Colonic mucosa (tissue), 4 donors: ENCODE data around the gene DMAC1. TPM values are rescaled to one million over a fixed set of nuclear protein-coding genes. Genes with fewer than 3 reads are reported as not detected.

Experiments
- DNase-seq: peaks from one replicate; pipeline ENCODE4 v3.0.0-alpha.2; 2020
- H3K27ac ChIP-seq: fragments of 200-600 bp; one replicate; pipeline ENCODE4 v1.8.0; 2021
- H3K27me3 ChIP-seq: fragments of 200-600 bp; one replicate; pipeline ENCODE4 v1.8.0; 2021
- H3K36me3 ChIP-seq: fragments of 200-600 bp; one replicate; pipeline ENCODE4 v1.8.0; 2021
- H3K4me1 ChIP-seq: fragments of 200-600 bp; one replicate; pipeline ENCODE4 v1.8.0; 2021; ENCODE audit warnings: mild to moderate bottlenecking
- H3K4me3 ChIP-seq: fragments of 200-600 bp; one replicate; pipeline ENCODE4 v1.8.0; 2021
- H3K9ac ChIP-seq, 2 donors: one replicate each; pipeline ENCODE4 v1.7.0; 2013; ENCODE audit warnings: control low read depth in 2 of 2, low read depth in 2 of 2, low read length in 2 of 2
- H3K9me3 ChIP-seq: fragments of 200-600 bp; one replicate; pipeline ENCODE4 v1.8.0; 2021
- CTCF ChIP-seq: fragments of 200-600 bp; IDR thresholded peaks from one replicate; pipeline ENCODE4 v1.8.0; 2022; ENCODE audit warnings: antibody characterized with exemption, mild to moderate bottlenecking
- intact Hi-C: fragments of 100-400 bp; cut with DNase I; formaldehyde crosslinking; loops from one replicate; pipeline ENCODE4 v1.14.1; 2022
- total RNA-seq, 2 donors: library from RNA; stranded (reverse); fragmentation: NEBNext Ultra II Directional in 1 of 2; extraction: Animal tissue kit (Norgen Biotek cat#: 25700) in 1 of 2; gene quantifications; one replicate each; pipeline ENCODE4 v1.2.1, GENCODE V29; 2021
- donor health status: healthy.
- donor health status: DM: no; HTN: no; CAD: no.
- donor health status: DM: no; HTN: no; CAD: no.

DMAC1 gene
- total RNA-seq, 2 donors from 2014 or later: 62.3 to 98.8 TPM

- Histone ChIP-seq H3K4me3 (no peak overlapping the region), H3K9ac (no peak overlapping the region), H3K36me3 (no peaks in the 10 kb centered on the region), H3K4me1 (no peaks in the 10 kb centered on the region), H3K9me3 (no peaks in the 10 kb centered on the region), H3K27ac (no peak overlapping the region), H3K27me3 (no peaks in the 10 kb centered on the region)
- intact Hi-C loops: no loop called here
- TF ChIP-seq CTCF: no peak
- no peak for DNase-seq
These were observed 16.4 kb upstream of the DMAC1 start for GRCh38 chr9:7816021-7816420.

- no peaks in the 10 kb centered on the region for H3K4me1 ChIP-seq
- DNase-seq: no peak
- H3K9me3 ChIP-seq: no peaks in the 10 kb centered on the region
- H3K4me3 ChIP-seq: no peak overlapping the region
- H3K9ac ChIP-seq: no peak overlapping the region
- H3K36me3 ChIP-seq: no peaks in the 10 kb centered on the region
- intact Hi-C loops: no loop called here
- peak overlapping the region; percentile 68 for H3K27ac ChIP-seq
- no peak for TF ChIP-seq CTCF
- H3K27me3 ChIP-seq: no peaks in the 10 kb centered on the region
These were observed 13.5 kb upstream of the DMAC1 start for GRCh38 chr9:7813030-7813429.

GRCh38 chr9:7811677-7812076, 12.1 kb upstream of the DMAC1 start:
- Histone ChIP-seq H3K36me3 (no peaks in the 10 kb centered on the region), H3K27me3 (no peaks in the 10 kb centered on the region), H3K27ac (peak overlapping the region; percentile 68), H3K9me3 (no peaks in the 10 kb centered on the region), H3K4me3 (no peak overlapping the region), H3K4me1 (no peaks in the 10 kb centered on the region), H3K9ac (no peak overlapping the region)
- TF ChIP-seq CTCF: no peak
- intact Hi-C loops: no loop called here
- DNase-seq: peak; percentile 39

- no peak for TF ChIP-seq CTCF
- no peaks in the 10 kb centered on the region for H3K36me3 ChIP-seq
- peaks cover 6% of the 10 kb centered on the region for H3K4me1 ChIP-seq
- no peak overlapping the region for H3K27ac ChIP-seq
- intact Hi-C loops: no loop called here
- H3K9ac ChIP-seq: no peak overlapping the region
- no peaks in the 10 kb centered on the region for H3K9me3 ChIP-seq
- H3K4me3 ChIP-seq: no peak overlapping the region
- no peak for DNase-seq
- H3K27me3 ChIP-seq: no peaks in the 10 kb centered on the region
These were observed 3.1 kb upstream of the DMAC1 start for GRCh38 chr9:7802666-7803065.

GRCh38 chr9:7799944-7800285, 337 bp upstream of the DMAC1 start:
- no peaks in the 10 kb centered on the region for H3K9me3 ChIP-seq
- H3K4me3 ChIP-seq: peak overlapping the region; percentile 80
- no peak for DNase-seq
- peak overlapping the region; percentile 74 for H3K27ac ChIP-seq
- no peaks in the 10 kb centered on the region for H3K36me3 ChIP-seq
- TF ChIP-seq CTCF: no peak
- intact Hi-C loops: no loop called here
- H3K4me1 ChIP-seq: peaks cover 6% of the 10 kb centered on the region
- H3K27me3 ChIP-seq: no peaks in the 10 kb centered on the region
- no peak overlapping the region for H3K9ac ChIP-seq

GRCh38 chr9:7794196-7794595, 5.4 kb downstream of the DMAC1 start:
- no peak for TF ChIP-seq CTCF
- no peak overlapping the region for H3K4me3 ChIP-seq
- no peaks in the 10 kb centered on the region for H3K27me3 ChIP-seq
- no peak for DNase-seq
- no peaks in the 10 kb centered on the region for H3K9me3 ChIP-seq
- no peak overlapping the region for H3K9ac ChIP-seq
- intact Hi-C loops: no loop called here
- peaks cover 9% of the 10 kb centered on the region for H3K4me1 ChIP-seq
- no peaks in the 10 kb centered on the region for H3K36me3 ChIP-seq
- no peak overlapping the region for H3K27ac ChIP-seq
